CD1c-positive myeloid dendritic cell (primary cell): ENCODE measurements around the gene MFSD6L.
A peak's percentile ranks its signal among the peaks of the same experiment; 100 is the strongest.
"Not testable (repeated sequence)": the region's sequence is repeated elsewhere in the genome, so short reads cannot be mapped to it uniquely, and the experiment has no call there.

Experiments
- DNase-seq: peaks from one replicate; pipeline ENCODE4 v3.0.0-alpha.2; 2016; ENCODE audit errors: extremely low spot score

The MFSD6L gene

GRCh38 chr17:8825802-8826201 is 26.6 kb upstream of the MFSD6L start:
- DNase-seq: no peak

GRCh38 chr17:8823279-8823678 is 24.1 kb upstream of the MFSD6L start:
- no peak for DNase-seq

DNA sequence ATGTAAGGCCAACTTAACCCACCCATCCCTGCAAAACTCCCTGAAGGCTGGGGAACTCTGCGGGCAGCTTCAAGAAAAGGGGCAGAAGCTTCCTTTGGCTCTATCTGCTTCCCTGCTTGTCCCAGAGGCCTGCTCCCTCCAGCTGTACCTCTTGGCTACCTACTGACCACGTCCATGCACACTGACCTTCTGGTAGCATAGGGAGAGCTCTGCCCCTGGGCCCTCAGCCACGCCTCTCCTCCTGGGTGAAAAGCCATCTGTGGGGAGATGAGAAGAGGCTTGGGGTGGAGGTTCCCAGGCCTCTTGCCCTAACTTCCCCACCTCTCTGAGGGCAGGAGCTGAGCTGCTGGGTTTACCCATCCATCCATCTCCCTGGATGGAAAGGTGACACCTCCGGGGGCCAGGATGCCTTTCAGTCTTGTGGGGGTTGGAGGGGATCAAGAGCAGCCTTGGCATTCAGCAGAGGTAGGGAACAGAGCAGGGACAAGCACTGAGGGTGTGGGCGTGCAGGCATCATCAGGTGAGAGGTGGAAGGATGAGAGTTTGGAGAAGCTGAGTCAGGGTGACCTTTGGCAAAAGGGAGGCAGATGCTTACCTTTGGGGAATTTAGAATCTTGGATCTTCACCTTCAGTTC is 23.4 kb upstream of the MFSD6L start:
- DNase-seq: no peak

- no peak for DNase-seq
Measured at GRCh38 chr17:8821446-8822105, 22.4 kb upstream of the MFSD6L start.

DNA sequence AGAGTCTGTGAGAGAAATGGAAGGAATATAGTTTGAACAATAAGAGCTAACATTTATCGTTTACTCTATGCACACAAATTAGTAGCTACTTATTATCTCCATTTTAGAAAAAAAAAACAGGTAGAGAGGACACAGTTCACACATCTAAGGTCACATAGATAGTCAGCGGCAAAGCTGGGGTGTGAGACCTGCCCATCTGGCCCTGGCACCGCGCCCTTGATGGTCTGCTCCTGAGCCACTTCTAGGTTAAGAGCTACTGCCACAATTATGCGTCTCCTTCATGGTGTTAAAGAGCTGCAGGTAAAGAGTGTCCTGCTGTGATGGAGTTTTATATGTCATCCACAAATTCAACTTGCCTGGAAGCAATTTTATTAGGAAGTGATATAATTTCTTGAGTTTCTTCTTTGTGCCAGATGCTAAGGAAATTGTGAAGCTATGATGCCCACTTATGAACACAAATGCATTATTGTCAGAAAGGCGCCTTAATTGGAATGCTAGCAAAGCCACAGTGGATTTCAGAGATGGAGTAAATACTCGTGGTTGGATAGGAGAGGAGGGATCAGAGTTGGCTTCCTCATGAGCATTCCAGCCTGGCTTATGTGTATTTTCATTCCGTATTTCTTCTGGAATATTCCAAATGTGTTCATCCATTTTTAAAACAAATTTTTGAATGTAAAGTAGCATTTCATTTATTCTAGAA is 21.3 kb upstream of the MFSD6L start:
- DNase-seq: no peak

GRCh38 chr17:8818654-8819330 is 19.6 kb upstream of the MFSD6L start:
- no peak for DNase-seq

DNA sequence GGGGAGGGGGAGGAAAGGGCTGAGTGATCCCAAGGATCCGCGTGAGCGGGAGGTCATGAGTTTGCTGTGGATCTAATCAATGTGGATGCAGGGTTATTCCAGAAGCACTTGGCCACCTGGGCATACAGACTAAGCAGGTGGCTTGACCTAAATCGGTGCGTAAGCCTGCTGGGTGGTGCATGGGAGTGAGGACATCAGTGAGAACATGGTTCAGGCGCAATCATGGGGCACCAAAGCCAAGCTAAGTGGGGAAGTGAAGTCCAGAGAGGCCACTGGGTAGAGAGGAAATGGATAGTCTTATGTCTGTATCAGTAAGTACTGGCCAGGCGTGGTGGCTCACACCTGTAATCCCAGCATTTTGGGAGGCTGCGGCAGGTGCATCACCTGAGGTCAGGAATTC is 18.9 kb upstream of the MFSD6L start:
- no peak for DNase-seq

GRCh38 chr17:8806926-8807550 is 7.9 kb upstream of the MFSD6L start:
- peak; percentile 92 for DNase-seq

DNA sequence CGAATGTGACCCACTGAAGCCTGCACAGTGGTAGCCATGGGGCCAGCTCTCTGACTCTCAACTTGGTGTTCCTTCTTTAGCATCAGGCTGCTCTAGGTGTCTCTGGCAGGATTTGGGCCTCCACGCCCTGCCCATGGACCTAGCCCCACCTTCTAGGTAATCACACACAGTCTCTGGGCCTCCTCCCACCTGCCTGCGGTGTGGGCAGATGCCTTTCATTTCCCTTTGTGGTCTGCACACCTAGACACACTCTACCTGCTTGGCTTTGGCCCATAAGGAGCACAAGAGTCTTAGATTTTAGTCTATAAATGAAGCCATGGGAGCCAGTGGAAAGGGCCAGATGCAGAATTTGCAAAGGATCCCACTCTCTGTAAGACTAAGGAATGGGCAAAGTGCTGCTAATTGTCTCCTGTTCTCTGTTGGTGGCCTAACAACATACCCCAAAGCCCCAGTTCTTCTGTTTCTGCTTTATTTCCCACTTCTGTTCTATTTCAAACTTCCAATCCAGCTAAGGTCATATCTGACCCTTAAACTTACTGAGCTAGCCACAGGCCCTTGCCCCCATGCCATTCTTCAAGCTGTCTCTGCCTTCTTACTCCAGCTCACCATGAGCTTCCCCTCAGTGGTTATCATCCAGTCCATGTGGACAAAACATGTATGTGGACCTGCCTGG is 7.2 kb upstream of the MFSD6L start:
- no peak for DNase-seq

DNA sequence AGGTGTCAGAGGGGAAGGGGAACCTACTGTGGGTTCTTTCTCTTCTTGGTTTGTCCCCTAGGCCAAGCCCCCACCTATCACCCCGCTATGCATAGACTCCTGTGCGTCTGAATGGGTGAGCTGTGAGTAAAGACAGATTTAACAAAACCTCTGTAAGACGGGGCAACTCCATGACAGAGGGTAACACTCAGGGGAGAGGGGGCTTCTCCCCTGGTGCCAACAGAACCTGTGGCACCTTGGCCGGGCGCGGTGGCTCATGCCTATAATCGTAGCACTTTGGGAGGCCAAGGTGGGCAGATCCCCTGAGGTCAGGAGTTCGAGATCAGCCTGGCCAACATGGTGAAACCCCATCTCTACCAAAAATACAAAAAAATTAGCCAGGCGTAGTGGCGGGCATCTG is 6.2 kb upstream of the MFSD6L start:
- DNase-seq: not testable (repeated sequence)

GRCh38 chr17:8803531-8804420 is 4.6 kb upstream of the MFSD6L start:
- DNase-seq: no peak

DNA sequence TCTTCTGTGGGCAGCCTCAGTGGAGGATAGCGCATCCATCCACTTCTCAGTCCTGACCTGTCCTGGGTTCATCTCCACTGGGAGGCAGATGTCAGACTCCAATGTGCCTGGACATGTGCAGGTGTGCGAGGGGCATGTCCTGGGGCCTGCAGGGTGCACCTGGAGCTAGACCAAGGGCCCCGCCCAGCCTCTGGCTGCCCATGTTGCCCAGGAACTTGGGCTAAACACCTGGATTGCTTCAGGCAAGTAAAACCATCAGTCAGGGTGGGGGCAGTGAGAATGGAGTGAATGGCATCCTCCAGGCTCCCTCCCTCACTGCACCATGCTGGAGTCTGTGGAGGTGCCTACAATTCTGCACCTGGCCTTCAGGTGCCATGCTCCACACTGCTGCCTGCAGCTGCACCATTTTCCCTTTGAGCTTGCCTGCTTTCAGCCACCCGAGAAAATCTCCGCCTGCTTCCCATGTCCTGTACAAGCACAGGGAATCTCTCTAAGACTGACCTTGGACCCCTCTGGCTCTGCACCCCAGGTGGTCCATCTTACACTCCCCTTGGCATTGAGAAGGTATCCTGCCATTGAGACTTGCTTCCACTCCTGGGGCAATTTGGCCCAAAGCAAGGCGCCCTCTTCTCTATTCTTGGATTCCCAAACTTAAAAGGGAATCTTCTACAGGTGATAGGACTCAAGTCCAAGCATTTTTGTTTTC is 2.1 kb upstream of the MFSD6L start:
- no peak for DNase-seq

DNA sequence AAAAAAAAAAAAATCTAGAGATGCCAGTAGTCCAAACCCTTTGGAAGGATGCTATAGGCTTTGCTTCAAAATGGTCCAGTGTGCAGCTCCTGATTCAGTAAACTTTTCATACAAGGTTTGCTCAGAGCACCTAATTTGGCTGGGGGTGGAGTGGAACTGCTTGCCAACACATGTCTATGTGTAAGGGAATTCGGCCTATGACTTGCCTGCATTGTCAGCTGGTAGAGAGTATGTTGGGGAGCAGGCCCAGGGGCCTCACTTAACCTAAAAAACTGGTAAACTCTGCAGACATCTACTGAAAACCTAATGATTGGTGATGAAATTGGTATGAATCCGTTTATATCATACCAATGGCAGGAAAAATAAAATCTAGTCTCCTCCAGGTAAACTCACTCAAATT is 1.5 kb upstream of the MFSD6L start:
- no peak for DNase-seq

DNA sequence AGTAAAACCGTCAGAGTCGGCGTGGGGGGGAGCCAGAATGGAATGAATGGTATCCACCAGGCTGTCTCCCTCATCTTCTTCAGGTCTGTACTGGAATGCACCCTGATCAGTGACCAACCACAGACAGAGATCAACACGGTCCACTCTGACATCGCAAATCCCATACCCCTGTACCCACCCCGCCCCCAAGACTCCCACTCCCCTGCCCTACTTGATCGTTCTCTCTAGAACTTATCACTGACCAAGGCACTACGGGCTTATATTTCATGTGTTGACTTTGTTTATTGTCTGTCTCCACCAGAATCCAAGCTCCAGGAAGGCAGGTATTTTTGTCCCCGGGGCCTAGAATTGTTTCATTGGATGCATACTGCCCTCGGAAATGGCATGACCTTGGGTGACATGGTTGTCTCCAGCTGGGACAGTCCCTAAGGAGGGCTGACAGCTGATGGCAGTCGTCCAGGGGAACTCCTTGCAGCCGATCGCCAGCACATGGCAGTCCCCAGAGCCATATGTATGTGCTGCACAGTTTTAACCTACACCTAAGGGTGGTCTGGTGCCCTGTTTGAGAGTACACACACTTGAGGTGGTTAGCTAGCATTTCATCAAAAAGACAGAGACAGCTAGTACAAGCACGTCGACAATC is 526 bp upstream of the MFSD6L start:
- no peak for DNase-seq

DNA sequence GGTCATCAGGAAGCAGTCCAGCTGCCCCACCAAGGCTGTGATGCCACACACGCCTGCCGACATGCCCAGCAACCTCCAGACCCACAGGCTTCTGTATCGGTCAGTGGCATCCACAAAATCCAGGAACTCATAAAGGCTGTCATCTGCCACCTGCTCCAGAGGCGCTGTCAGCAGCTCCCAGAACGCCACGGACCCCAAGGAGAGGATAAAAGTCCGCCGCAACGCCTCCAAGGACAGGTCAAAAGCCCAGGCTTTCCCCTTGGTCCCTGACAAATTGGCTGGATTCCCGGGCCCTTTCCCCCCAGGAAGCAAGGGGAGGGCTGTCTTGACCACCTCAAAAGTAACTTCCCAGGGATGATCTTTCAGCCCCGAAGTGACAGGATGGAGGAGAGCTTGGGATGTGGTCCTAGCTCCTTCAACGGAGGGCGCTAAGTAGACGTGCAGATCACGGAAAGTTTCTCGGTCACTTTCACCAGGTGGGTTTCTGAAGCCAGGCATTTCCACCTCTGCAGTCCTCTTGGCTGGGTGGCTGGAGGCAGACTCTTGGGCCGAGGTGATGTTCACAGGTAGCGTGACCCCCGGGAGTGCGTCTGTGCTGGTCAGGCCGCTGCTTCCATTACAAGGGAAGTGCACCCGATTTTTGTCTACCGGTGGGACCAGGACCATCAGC is 854 bp downstream of the MFSD6L start:
- DNase-seq: no peak

GRCh38 chr17:8797621-8798175 is 1.5 kb downstream of the MFSD6L start:
- DNase-seq: no peak

- no peak for DNase-seq
Measured at GRCh38 chr17:8794636-8795035, 4.5 kb downstream of the MFSD6L start.

GRCh38 chr17:8793649-8794048 is 5.5 kb downstream of the MFSD6L start:
- DNase-seq: peak; percentile 38

- DNase-seq: no peak
Measured at GRCh38 chr17:8792646-8793045, 6.5 kb downstream of the MFSD6L start.
